ENCODE measurements around the gene LRRC75A. TPM values are rescaled to one million over a fixed set of nuclear protein-coding genes. Genes with fewer than 3 reads are reported as not detected.

The LRRC75A gene
- total and polyA plus RNA-seq, 2 donors (not counting 3 experiments of a cell fraction or from before 2014, with no cell fraction given): 3.7 to 6.1 TPM

- no peaks in the 10 kb centered on the region for H3K79me2 ChIP-seq (ENCODE audit: control insufficient read depth, insufficient read depth, low read length)
- no peak overlapping the region for H3K9ac ChIP-seq (replicated peaks; ENCODE audit: extremely low read depth, insufficient read depth, low read length)
- no peak overlapping the region for H3K4me2 ChIP-seq (ENCODE audit: insufficient read depth, low read length)
- DNase-seq (ENCODE audit: low read depth, low spot score) (no peak), FAIRE-seq (no peak)
- no peak overlapping the region for H2AFZ ChIP-seq (ENCODE audit: low read depth, low read length)
- H3K27ac ChIP-seq (ENCODE audit: insufficient read depth, low read depth, low read length): no peak overlapping the region
- no peaks in the 10 kb centered on the region for H3K9me1 ChIP-seq (replicated peaks; ENCODE audit: control insufficient read depth, extremely low read depth, insufficient read depth, low read length)
- no TSS peak for BruUV-seq (replicated peaks)
- H3K9me3 ChIP-seq (replicated peaks; ENCODE audit: control insufficient read depth, insufficient read depth, low read length): no peaks in the 10 kb centered on the region
- H4K20me1 ChIP-seq (replicated peaks; ENCODE audit: control insufficient read depth, extremely low read depth, insufficient read depth, low read length): no peaks in the 10 kb centered on the region
- ChIA-PET CTCF (interaction anchor here (0.5 kb wide), 1 partner anchor 55 kb away, joined by 3 read pairs; no protein-coding TSS in a partner anchor), POLR2A (no interaction called here)
- dilution Hi-C loops (cut with MboI; ENCODE audit: extremely low pct_ligation_motif_present, low sequenced_read_pairs): no loop called here
- H3K4me3 ChIP-seq (replicated peaks in 1 of 3; ENCODE audit: insufficient read depth in 1 of 3, low read depth in 1 of 3, low read length in 3 of 3): no peak overlapping the region
- H3K36me3 ChIP-seq (ENCODE audit: control insufficient read depth in 2 of 2, extremely low read depth in 1 of 2, insufficient read depth in 2 of 2, low read length in 2 of 2): no peaks in the 10 kb centered on the region
- TF ChIP-seq, protein P1, sequence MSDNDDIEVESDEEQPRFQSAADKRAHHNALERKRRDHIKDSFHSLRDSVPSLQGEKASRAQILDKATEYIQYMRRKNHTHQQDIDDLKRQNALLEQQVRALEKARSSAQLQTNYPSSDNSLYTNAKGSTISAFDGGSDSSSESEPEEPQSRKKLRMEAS (IDR thresholded peaks at IDR 0.05; ENCODE audit: insufficient read depth, insufficient read length): no peak
- TF ChIP-seq EZH2 (IDR thresholded peaks at IDR 0.05; ENCODE audit: borderline replicate concordance, low read depth, low read length, severe bottlenecking) (no peak), JUN (IDR thresholded peaks at IDR 0.05; ENCODE audit: borderline replicate concordance, insufficient read depth, insufficient read length, low read depth) (no peak), POLR2A (IDR thresholded peaks at IDR 0.05; ENCODE audit: low read depth, low read length) (no peak), MYC (IDR thresholded peaks at IDR 0.05; ENCODE audit: low read depth, low read length) (no peak), GATA2 (IDR thresholded peaks at IDR 0.05; ENCODE audit: insufficient read depth, insufficient read length, low read depth, low read length) (no peak), POLR2AphosphoS5 (IDR thresholded peaks at IDR 0.05; ENCODE audit: insufficient read depth, low read depth, low read length) (no peak), FOS (IDR thresholded peaks at IDR 0.05; ENCODE audit: borderline replicate concordance, insufficient read depth, low read length) (no peak)
- TF ChIP-seq, protein P2, sequence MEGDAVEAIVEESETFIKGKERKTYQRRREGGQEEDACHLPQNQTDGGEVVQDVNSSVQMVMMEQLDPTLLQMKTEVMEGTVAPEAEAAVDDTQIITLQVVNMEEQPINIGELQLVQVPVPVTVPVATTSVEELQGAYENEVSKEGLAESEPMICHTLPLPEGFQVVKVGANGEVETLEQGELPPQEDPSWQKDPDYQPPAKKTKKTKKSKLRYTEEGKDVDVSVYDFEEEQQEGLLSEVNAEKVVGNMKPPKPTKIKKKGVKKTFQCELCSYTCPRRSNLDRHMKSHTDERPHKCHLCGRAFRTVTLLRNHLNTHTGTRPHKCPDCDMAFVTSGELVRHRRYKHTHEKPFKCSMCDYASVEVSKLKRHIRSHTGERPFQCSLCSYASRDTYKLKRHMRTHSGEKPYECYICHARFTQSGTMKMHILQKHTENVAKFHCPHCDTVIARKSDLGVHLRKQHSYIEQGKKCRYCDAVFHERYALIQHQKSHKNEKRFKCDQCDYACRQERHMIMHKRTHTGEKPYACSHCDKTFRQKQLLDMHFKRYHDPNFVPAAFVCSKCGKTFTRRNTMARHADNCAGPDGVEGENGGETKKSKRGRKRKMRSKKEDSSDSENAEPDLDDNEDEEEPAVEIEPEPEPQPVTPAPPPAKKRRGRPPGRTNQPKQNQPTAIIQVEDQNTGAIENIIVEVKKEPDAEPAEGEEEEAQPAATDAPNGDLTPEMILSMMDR (IDR thresholded peaks at IDR 0.05; ENCODE audit: extremely low read depth in 1 of 2, insufficient read depth in 1 of 2, low read depth in 1 of 2, low read length in 2 of 2): no peak
- intact Hi-C loops (cut with micrococcal nuclease): loop anchor here (2.0 kb wide), 1 partner anchor 47 kb away; no protein-coding TSS in a partner anchor
- H3K4me1 ChIP-seq (ENCODE audit: control insufficient read depth, extremely low read depth, insufficient read depth, low read length): peaks cover 2% of the 10 kb centered on the region
- peaks cover 13 to 15% of the 10 kb centered on the region in 2 experiments for H3K27me3 ChIP-seq (ENCODE audit: control insufficient read depth in 2 of 2, insufficient read depth in 2 of 2, low read length in 2 of 2)
Measured at GRCh38 chr17:16534236-16534635, 42.2 kb upstream of the LRRC75A start.

All from endothelial cell of umbilical vein (primary cell).